HG03565 (cell line): ENCODE data around the gene SLC12A6.
"Not testable (repeated sequence)": the region's sequence is repeated elsewhere in the genome, so short reads cannot be mapped to it uniquely, and the experiment has no call there.

Source experiments
- ATAC-seq: cut with Tn5 transposase; IDR thresholded peaks from one replicate; pipeline ENCODE4 v1.9.1; 2021; ENCODE audit warnings: mild to moderate bottlenecking, moderate library complexity; ENCODE audit not compliant: unreplicated experiment

SLC12A6 gene

GRCh38 chr15:34209421-34210282, 127.9 kb downstream of the SLC12A6 start, which contains the start of gene KATNBL1:
Gene KATNBL1, minus strand, starts transcription at chr15:34210096. Its CDS starts 46,420 bp downstream, at chr15:34163676.
- ATAC-seq, result peak; percentile 86

GRCh38 chr15:34206011-34206410, 131.6 kb downstream of the SLC12A6 start:
- ATAC-seq, result no peak

- no peak for ATAC-seq
Measured at GRCh38 chr15:34203936-34204335, 133.6 kb downstream of the SLC12A6 start.

GRCh38 chr15:34203305-34203704, 134.3 kb downstream of the SLC12A6 start:
- ATAC-seq, result no peak

- not testable (repeated sequence) for ATAC-seq
Measured at GRCh38 chr15:34193272-34193671, 144.3 kb downstream of the SLC12A6 start.

GRCh38 chr15:34188711-34189110, 148.9 kb downstream of the SLC12A6 start:
- no peak for ATAC-seq

GRCh38 chr15:34185666-34186065, 151.9 kb downstream of the SLC12A6 start:
- ATAC-seq, result no peak

GRCh38 chr15:34182942-34183341, 154.6 kb downstream of the SLC12A6 start:
- no peak for ATAC-seq
